Loucy (cell line): ENCODE measurements around the gene MTMR3.

Experiments
- EZH2phosphoT487 ChIP-seq: fragments of 200-600 bp; IDR thresholded peaks from 2 replicates; pipeline ENCODE4 v1.6.1; 2018; ENCODE audit warnings: antibody characterized with exemption, mild to moderate bottlenecking, moderate library complexity, borderline replicate concordance
- TF ChIP-seq, protein P1 (sequence below): fragments of 200-600 bp; sonication (generic); conservative IDR thresholded peaks from 2 replicates; pipeline ENCODE4 v1.5.1; 2014; ENCODE audit warnings: mild to moderate bottlenecking, antibody characterized with exemption, low read length

DNA sequence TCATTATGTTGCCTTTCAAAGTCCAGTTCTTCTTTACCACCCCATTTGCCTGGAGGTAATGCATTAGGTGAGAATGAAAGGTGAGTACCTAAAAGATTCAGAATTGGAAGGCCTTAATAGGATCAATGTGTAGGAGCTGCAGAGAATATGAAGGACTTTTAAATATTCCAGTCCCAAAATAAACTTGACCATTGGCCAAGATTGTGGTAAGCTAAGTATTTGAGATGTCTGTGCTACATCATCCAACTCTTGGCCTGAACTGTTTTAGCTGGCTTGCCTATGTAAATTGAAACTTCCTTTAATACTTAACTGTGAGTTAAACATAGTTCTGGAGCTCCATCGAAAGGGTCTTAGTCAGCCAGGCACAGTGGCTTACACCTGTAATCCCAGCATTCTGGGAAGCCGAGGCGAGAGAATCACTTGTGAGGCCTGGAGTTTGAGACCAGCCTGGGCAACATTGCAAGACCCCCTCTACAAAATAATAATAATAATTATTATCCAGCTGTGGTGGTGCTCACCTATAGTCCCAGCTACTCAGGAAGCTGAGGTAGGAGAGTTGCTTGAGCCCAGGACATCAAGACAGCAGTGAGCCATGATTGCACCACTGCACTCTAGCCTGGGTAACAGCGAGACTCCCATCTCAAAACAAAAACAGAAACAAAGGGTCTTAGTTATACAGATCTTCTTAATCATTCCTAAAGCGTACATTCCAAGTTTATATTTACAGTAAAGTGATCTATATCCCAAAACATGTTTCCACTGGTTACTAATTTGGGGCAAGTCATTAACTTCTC lies 29.8 kb downstream of the MTMR3 start:
- TF ChIP-seq, protein P1, sequence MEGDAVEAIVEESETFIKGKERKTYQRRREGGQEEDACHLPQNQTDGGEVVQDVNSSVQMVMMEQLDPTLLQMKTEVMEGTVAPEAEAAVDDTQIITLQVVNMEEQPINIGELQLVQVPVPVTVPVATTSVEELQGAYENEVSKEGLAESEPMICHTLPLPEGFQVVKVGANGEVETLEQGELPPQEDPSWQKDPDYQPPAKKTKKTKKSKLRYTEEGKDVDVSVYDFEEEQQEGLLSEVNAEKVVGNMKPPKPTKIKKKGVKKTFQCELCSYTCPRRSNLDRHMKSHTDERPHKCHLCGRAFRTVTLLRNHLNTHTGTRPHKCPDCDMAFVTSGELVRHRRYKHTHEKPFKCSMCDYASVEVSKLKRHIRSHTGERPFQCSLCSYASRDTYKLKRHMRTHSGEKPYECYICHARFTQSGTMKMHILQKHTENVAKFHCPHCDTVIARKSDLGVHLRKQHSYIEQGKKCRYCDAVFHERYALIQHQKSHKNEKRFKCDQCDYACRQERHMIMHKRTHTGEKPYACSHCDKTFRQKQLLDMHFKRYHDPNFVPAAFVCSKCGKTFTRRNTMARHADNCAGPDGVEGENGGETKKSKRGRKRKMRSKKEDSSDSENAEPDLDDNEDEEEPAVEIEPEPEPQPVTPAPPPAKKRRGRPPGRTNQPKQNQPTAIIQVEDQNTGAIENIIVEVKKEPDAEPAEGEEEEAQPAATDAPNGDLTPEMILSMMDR, result no peak
- TF ChIP-seq EZH2phosphoT487, result no peak
